NOMO-1 (cell line): Measurements from ENCODE around the gene WDCP.
"Not testable (repeated sequence)": the region's sequence is repeated elsewhere in the genome, so short reads cannot be mapped to it uniquely, and the experiment has no call there.

Source experiments
- DNase-seq, 2 experiments: peaks; one replicate each; lab custom pipeline; 2025; ENCODE audit not compliant: unreplicated experiment in 2 of 2; lab: John Stamatoyannopoulos, UW

WDCP gene

DNA sequence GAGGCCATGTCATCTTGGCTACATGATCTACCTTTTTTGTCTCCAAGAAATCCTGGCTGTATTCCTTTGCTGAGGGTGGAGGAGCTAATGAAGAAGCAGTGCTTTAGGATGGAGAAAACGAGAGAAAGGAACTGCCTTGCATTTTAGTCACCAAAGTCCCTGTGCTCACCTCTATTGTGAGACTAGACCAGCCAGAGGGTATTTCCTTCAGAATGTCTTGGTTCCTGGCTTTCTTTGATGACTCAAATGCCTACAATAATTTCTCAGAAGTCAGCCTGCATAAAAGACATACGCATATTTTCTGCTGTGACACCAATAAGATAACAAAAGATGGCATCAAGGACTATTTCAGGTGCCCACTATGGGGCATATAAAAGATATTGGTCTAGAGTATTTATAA is 18.1 kb upstream of the WDCP start:
- no peak for DNase-seq

DNA sequence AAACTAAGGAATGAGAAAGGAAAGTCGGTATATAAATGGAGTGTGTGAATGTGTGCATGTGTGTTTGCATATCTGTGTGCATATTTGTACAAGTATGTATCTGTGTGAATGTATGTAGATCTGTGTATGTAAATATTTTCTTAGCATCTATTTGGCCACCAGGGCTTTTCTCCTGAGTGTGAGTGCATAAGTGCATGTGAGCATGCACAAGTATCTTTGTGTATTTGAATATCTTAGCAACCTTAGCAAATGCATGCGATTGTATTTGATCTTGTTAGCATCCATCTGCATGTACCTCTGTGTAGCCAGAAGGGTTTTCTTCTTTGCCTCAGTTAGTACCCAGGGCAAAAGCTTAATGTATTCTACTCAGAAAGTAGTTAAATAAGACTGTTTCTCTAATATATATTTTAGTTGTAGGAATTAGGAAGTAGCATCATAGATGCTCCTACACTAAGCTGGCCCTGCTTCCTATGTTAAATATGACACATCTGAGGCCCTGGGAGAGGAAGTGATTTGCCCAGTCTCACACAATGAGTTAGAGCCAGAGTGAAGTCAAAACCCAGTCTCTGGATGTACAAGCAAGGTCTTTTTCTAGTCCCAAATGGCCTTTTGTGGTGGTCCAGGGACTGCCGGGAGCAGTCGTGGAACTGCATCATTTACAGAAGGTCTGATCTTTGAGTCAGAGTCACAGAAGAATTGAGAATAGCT is 11.5 kb upstream of the WDCP start:
- DNase-seq: no peak

DNA sequence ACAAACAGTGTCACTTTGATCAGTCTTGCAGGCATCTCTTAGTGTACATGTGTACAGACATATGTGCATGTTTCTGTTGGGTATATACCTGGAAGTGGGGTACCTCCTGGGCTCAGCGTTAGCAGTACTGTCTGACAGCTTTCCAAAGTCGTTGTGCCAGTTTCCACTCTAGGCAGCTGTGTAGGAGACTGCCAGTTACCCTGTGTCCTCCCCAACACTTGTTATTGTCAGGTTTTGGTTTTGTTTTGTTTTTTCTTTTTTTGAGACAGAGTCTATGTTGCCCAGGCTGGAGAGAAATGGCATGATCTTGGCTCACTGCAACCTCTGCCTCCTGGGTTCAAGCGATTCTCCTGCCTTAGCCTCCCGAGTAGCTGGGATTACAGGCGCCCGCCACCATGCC is 8.6 kb upstream of the WDCP start:
- DNase-seq: no peak

- no peak for DNase-seq
Measured at GRCh38 chr2:24054366-24055010, 7.3 kb upstream of the WDCP start.

DNA sequence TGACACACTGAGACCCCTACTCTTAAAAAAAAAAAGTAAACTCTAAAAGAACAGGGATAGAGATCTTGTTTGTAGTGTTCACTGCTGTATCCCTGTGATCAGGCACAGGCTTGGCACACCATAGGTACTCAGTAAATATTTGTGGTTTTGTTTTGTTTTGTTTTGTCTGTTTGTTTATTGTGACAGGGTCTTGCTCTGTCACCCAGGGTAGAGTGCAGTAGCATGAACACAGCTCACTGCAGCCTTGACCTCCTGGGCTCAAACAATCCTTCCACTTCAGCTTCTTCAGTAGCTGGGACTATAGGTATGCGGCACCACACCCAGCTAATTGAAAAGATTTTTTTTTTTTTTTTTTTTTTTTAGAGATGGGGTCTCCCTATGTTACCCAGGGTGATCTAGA is 5.8 kb upstream of the WDCP start:
- no peak for DNase-seq

- no peak for DNase-seq
Measured at GRCh38 chr2:24051833-24052232, 4.6 kb upstream of the WDCP start.

DNA sequence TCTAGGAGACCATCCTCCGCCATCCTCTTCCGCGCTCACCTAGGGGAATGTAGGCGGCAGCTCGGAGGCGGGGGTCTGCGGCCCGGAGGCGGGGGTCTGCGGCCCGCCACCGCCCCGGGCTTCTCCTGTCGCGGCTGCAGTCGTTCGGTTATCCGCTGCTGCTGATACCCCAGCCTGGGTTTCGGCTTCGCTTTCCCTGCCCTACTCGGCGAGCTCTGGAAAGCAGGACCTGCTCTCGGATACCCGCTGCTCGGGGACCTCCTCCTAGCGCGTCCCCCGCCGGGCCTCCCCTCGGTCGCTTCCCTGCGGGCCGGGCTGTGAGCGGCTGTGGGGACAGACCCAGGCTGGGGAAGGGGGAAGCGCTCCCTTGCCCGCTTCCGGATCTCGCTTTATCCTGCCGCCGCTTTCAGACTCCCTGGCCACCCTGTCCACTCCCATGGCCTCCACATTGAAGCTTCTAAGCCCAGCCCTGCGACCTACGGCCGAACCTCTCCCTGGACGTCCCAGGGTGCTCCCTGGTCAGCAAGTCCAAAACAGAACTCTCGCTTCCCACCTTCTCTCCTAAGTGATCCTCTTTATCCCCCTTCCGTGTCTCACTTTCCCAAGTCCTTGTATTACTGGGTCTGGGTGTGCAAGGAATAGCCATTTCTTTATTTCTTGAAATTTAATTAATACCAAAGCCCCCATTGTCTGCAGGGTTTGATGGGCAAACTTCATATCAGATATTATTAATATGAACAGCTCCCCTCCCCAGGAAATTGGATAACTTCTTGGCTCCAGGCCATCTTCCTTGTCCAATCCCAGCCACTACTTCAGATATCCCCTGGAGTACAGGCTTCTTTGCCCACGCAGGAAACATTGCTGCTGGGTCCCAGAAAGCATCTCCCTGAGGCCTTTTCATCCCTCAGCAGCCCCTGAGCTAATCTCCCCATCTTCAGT is 3.1 kb upstream of the WDCP start:
- DNase-seq: no peak

DNA sequence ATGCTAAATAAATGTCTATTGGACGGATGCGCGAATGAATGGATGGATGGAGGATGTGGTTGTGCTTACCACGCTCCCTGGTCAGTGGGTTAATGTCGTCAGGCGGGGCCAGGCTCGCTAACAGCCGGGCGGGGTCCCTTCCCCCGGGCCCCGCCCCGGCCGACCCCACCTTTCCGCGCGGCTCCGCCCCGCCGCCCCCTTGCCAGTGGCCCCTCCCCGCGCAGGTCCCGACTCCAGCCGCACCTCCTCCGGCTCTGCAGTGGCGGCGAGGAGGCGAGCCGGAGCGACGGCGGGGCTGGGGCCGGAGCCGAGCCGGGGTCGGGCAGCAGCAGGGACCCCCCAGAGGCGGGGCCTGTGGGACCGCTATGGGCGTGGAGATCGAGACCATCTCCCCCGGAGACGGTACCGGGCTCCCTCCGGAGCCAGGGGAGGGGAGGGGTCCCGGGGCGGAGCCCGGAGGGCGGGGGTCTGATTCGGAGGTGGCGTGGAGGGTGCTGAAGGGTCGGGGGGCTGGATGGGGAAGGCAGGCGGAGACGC is 2.4 kb upstream of the WDCP start, which contains the start of gene FKBP1B:
Gene FKBP1B, plus strand, starts transcription at position 257 of the 537 bp plus-strand sequence. Its CDS starts 109 bp downstream, at position 366.
- DNase-seq: no peak

DNA sequence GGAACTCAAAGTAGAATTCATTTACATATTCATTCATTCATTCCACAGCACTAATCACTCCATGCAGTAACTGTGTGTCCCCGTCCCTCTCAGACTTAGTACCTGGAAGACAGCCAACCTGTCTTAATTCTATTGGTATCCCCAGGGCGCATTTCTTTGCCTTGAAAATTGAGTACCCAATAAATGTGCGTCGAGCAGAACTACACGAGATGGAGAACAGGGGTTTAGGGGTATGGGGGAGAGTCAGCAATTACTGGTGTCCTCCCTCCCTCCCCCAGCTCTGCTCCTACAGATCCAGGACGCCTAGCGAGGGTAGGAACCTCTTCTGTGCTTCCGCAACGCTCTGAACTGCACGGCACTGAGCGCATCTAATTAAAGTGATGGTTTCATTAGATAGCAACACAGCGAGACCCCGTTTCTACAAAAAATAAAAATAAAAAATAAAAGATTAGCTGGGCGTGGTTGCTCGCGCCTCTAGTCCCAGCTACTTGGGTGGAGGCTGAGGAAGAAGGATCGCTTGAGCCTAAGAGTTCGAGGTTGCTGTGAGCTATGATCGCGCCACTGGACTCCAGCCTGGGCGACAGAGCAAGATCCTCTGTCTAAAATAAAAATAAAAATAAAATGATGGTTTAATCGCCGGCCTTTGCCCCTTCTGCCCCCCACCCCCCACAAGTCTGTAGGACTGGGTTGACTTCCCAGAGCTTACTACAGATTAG is 1.7 kb upstream of the WDCP start:
- no peak for DNase-seq

DNA sequence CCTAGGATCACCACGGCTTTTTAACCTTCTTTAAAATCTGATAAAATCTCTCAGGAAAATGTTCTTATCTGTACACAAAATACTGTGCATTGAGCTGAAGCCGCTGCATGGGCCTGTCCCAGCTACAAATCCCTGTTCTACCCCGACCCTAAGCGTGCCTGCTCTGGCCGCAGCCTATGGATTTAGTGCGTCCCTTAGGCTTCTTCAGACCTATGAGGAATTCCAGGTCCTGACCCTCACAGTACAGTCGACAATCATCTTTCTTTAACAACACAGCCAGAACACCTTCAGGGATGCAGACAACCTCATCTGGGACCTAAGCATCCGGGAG is 477 bp upstream of the WDCP start:
- no peak for DNase-seq

- DNase-seq: no peak
Measured at GRCh38 chr2:24046599-24046929, 627 bp downstream of the WDCP start.

DNA sequence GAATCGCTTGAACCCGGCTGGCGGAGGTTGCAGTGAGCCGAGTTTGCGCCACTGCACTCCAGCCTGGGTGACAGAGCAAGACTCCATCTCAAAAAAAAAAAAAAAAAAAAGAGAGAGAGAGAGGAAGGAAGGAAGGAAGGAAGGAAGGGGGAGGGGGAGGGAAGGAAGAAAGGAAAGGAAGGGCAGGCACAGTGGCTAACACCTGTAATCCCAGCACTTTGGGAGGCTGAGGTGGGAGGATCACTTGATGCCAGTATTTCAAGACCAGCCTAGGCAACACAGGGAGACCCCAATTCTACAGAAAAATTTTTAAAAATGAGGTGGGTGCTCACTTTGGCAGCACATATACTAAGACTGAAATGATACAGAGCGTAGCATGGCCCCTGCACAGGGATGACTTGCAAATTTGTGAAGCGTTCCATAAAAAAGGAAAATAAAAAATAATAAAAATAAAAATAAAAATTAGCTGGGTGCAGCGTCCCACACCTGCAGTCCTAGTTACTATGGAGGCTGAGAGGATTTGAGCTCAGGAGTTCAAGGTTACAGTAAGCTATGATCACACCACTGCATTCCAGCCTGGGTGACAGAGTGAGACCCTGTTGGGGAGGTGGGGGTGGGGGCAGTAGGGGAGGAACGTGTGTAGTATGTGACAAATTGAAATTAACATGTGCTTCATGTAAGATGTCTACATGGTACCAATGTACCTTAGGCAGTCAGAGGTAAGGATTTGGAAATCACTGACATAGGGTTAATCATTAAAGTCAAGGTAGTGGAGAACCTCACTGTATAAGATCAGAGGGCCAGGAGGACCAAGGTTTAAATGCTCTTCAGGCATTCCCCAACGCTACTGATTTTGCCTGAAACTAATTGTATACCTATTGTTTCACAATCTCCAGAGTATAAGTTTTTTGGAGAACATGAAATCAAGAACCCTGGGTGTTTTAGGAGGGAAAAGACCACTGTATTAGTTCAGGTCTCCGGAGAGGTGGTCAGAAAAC is 1.4 kb downstream of the WDCP start:
- DNase-seq: no peak

- not testable (repeated sequence) for DNase-seq
Measured at GRCh38 chr2:24043133-24043532, 4.1 kb downstream of the WDCP start.

- no peak for DNase-seq
Measured at GRCh38 chr2:24040511-24040910, 6.7 kb downstream of the WDCP start.

DNA sequence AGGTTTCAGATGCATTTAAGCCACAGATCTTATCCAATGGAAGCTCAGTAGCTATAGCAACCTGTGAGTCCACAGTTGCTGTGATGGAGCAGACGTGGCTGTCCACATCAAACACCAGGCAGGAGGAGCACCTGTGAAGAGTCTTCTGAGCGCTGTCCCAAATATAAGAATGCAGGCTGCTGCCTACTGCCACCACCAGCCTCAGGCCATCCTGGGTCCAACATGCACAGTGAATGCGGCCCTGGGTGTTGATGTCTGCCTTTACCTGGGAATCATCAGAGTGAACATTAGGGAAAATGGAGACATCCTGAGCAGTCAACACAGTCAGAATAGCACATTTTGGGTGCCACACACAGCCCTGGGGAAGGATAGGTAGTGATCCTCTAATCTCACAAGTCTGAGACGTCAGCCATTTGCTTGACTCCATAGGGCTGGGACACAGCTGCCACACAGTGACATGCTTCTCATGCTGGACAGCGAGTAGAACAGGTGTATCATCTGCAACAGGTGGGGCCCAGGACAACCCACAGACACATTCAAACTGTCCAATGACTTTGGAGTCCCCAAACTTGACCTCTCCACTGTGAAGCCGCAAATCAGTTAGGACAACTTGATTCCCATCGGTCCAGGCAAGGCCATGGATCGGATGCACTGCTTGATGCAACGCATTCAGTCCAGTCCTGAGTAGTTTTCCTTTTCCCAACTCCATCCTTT is 8.2 kb downstream of the WDCP start:
- no peak for DNase-seq

DNA sequence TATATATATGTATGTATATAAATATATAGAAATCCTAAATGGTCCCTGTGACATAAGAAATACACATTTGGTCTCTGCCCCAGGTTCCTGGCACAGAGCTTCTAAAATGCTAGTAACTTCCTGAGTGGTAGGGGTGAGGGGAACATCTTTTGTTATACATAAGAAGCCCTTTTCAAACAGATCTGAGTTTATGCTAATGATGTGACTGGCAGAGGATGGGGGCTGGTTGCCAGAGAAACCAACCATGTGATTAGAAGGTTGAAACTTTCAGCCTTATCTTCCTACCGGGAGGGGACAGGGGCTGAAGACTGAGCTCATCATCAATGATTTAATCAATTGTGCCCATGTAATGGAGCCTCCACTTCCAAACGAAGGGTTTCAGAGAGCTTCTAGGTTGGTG is 21.0 kb downstream of the WDCP start:
- DNase-seq: no peak

DNA sequence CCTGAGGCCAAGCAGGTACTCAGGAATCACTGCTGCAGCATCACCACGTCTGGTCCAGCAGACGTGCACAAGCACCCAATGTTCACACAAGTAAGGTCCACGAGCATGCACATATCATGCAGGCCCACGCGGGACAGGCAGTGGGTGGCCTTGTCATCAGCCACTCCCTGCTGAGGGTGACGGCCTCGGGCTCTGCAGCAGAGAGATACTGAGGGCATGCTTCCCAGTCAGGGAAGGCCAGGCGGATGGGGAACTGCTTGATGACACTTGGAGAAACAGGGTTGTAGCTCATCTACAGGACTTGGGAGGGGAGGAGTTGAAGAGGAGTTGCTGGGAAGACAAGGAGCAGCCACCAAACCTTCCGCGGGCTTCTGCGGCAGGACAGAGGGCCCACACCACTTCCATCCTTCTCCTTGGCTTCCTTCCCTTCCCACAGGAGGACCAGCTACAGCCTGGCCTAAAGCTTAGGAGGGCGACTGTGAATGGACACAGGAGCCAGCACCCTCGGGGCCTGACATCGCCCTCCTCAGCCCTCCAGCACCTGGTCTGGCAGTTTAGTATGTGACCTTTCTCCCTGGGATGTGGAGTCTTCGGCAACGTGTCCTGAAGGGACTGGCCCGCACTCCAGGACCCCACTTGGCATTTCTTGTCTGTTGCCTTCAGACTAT is 22.1 kb downstream of the WDCP start:
- DNase-seq: no peak

DNA sequence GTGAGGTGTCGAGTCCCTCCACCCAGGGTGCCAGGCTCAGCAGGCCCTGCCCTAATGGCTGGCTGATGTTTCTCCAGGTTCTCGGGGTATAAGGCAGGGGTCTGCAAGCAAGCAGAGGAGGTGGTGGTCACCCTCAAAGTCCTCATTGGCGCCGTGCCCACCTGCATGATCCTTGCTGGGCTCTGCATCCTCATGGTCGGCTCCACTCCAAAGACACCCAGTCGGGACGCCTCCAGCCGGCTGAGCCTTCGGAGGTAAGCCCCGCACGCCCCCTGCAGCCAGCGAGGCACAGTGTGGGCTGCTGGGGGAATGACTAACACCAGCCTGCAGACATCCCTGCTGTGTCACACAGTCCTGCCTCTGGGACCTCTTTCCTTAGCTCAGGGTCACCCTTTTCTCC is 23.2 kb downstream of the WDCP start:
- DNase-seq: no peak
